GM19463 (cell line): Measurements from ENCODE around the gene RAB7B.

ENCODE experiments used
- ATAC-seq: cut with Tn5 transposase; IDR thresholded peaks from one replicate; pipeline ENCODE4 v1.9.1; 2021; ENCODE audit warnings: mild to moderate bottlenecking, moderate library complexity; ENCODE audit not compliant: unreplicated experiment

The RAB7B gene

GRCh38 chr1:206023695-206024094 is 20.5 kb upstream of the RAB7B start, which contains the start of gene CTSE:
Gene CTSE (minus strand): TSS chr1:206023895. CDS start chr1:206023791, 104 bp downstream.
- no peak for ATAC-seq

GRCh38 chr1:206022766-206023165 is 19.6 kb upstream of the RAB7B start:
- no peak for ATAC-seq

- ATAC-seq: no peak
Observed at GRCh38 chr1:206021626-206022365, 18.6 kb upstream of the RAB7B start.

- ATAC-seq: no peak
Observed at GRCh38 chr1:206021008-206021625, 17.9 kb upstream of the RAB7B start.

GRCh38 chr1:206020393-206021007 is 17.3 kb upstream of the RAB7B start:
- ATAC-seq: no peak

- ATAC-seq: no peak
Observed at GRCh38 chr1:206015071-206015470, 11.9 kb upstream of the RAB7B start.

GRCh38 chr1:206014601-206015000 is 11.4 kb upstream of the RAB7B start:
- no peak for ATAC-seq

GRCh38 chr1:206013026-206013795 is 10.0 kb upstream of the RAB7B start:
- no peak for ATAC-seq

- ATAC-seq: peak; percentile 100
Observed at GRCh38 chr1:206012086-206012859, 9.1 kb upstream of the RAB7B start.

- no peak for ATAC-seq
Observed at GRCh38 chr1:206011057-206011456, 7.9 kb upstream of the RAB7B start.

- no peak for ATAC-seq
Observed at GRCh38 chr1:206010060-206010459, 6.9 kb upstream of the RAB7B start.

GRCh38 chr1:206006946-206007345 is 3.8 kb upstream of the RAB7B start:
- ATAC-seq: no peak

GRCh38 chr1:206005778-206006180 is 2.6 kb upstream of the RAB7B start:
- ATAC-seq: no peak

- no peak for ATAC-seq
Observed at GRCh38 chr1:206005234-206005633, 2.0 kb upstream of the RAB7B start.

- no peak for ATAC-seq
Observed at GRCh38 chr1:206004826-206005225, 1.6 kb upstream of the RAB7B start.

GRCh38 chr1:206003854-206004800 is 932 bp upstream of the RAB7B start:
- ATAC-seq: no peak

GRCh38 chr1:206002160-206002559 is 1.0 kb downstream of the RAB7B start:
- no peak for ATAC-seq

GRCh38 chr1:206001476-206001888 is 1.7 kb downstream of the RAB7B start:
- ATAC-seq: no peak

- ATAC-seq: no peak
Observed at GRCh38 chr1:206000641-206001339, 2.4 kb downstream of the RAB7B start.
